IPS-11a (cell line): ENCODE data around the gene TARS3.
"Not testable (repeated sequence)": the region's sequence is repeated elsewhere in the genome, so short reads cannot be mapped to it uniquely, and the experiment has no call there.

Experiments used
- H3K4me3 ChIP-seq: one replicate; pipeline ENCODE4 v1.5.1; 2013; ENCODE audit warnings: low read depth, low read length, control low read depth

Gene TARS3

GRCh38 chr15:101657171-101657570 is 67.1 kb downstream of the TARS3 start:
- no peak overlapping the region for H3K4me3 ChIP-seq

DNA sequence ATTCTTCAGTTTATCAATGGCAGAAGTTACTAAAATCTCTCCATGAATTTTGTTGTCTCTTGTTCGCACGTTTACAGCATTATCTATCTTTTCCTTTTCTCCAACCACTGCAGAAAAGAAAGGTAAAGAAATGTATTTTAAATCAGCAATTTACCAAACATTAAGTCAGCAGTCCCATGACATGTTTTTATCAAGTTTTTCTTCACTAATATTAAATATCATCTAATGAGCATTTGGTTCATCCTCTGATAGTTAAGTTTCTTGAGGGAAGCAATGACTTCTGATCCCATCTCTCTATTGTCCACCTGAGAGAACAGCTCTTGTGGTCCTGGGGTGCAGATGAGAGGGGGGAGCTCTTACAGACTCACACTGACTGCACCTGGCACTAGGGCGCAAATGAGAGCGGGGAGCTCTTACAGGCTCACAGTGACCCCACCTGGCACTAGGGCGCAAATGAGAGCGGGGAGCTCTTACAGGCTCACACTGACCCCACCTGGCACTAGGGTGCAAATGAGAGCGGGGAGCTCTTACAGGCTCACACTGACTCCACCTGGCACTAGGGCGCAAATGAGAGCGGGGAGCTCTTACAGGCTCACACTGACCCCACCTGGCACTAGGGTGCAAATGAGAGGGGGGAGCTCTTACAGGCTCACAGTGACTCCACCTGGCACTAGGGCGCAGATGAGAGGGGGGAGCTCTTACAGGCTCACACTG is 69.5 kb downstream of the TARS3 start:
- H3K4me3 ChIP-seq = not testable (repeated sequence)

DNA sequence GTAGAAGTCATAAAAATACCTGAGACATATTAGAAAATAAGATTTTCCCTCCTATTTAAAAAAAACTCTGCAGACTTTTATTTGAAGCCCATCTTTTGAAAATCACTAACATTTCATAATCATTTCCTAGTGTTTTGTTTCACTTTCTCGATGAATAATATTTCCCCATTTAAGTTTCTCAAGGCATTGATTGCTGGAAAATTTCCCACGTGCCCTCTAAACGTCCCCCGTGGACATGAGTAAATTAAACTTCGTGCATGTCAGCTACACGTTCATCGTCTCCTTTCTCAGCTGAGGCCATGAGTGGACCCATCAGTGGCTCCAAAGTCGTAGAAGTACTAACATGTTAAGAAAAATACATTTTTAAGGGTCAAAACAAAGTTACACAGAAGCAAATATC is 70.1 kb downstream of the TARS3 start:
- H3K4me3 ChIP-seq = no peak overlapping the region

DNA sequence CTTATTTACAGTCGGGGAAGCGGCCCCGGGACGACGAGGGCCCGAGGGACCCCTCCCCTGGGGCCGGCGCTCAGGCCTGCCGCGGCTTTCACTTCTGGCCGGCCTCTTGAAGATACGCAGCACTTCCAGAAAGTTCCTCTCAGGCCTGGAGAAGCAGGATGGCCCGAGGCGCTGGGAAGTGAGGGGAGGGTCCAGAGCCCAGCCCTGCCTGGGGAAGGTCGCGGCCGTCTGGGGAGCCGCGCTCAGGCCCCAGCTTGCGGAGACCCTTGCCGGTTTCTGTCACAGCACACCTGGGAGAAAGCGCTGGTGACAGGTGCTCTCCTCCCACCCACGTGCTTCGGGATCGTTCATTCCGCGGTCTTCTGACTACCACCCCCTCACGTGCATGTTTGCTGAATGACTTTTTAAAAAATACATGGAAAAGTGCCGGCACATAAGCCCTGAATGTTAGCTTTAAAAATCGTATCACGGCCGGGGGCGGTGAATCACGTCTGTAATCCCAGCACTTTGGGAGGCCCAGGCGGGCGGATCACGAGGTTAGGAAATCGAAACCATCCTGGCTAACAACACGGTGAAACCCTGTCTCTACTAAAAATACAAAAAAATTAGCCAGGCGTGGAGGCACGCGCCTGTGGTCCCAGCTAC is 71.4 kb downstream of the TARS3 start:
- peak overlapping the region; percentile 84 for H3K4me3 ChIP-seq

- peak within 1 kb of the TSS; percentile 84 for H3K4me3 ChIP-seq
Measured at GRCh38 chr15:101652098-101652785, 72.0 kb downstream of the TARS3 start, which contains the start of gene TM2D3. TM2D3 (minus strand) TSS chr15:101652381; CDS start chr15:101652361, 20 bp downstream.

- H3K4me3 ChIP-seq = peak overlapping the region; percentile 84
Measured at GRCh38 chr15:101651554-101652097, 72.6 kb downstream of the TARS3 start.

DNA sequence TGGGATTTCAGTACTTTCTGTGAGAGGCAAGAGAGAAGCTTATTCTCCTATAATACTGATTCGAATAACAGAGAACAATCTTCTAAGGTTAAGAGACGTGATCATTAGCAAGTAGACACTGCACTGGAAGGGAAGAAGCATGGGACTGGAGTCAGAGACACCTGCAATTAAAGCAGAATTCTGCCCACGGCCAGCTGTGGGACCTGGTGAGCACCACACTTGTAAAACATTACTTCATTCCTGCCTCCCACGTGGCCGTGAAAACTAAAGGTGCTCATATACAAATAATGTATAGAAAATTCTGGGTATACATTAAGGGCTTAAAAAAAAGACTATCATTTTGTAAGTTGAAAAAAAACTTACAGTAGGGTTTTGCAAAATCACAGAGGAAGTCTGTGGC is 74.1 kb downstream of the TARS3 start:
- H3K4me3 ChIP-seq = no peak overlapping the region

- no peak overlapping the region for H3K4me3 ChIP-seq
Measured at GRCh38 chr15:101648356-101648755, 75.9 kb downstream of the TARS3 start.

GRCh38 chr15:101647251-101647650 is 77.0 kb downstream of the TARS3 start:
- H3K4me3 ChIP-seq = no peak overlapping the region

- no peak overlapping the region for H3K4me3 ChIP-seq
Measured at GRCh38 chr15:101646672-101647071, 77.6 kb downstream of the TARS3 start.

GRCh38 chr15:101642361-101642760 is 81.9 kb downstream of the TARS3 start:
- H3K4me3 ChIP-seq = no peak overlapping the region

DNA sequence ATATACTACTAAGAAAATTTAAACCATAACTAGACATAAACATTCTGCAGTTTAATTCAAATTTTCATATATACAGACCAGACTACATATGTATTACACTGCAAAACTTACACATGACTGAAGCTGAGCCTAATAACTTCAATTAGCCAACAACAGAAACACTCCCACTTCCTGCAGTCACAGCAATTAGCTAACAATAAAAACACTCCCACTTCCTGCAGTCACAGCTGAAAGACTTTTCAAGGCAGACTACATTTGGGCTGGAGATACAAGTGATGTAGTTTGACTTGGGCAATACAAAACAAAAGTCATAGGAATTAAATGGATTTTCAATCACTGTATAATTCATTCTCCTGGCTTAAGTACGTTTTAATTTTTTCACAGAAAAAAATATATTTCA is 82.4 kb downstream of the TARS3 start:
- H3K4me3 ChIP-seq = no peak overlapping the region

DNA sequence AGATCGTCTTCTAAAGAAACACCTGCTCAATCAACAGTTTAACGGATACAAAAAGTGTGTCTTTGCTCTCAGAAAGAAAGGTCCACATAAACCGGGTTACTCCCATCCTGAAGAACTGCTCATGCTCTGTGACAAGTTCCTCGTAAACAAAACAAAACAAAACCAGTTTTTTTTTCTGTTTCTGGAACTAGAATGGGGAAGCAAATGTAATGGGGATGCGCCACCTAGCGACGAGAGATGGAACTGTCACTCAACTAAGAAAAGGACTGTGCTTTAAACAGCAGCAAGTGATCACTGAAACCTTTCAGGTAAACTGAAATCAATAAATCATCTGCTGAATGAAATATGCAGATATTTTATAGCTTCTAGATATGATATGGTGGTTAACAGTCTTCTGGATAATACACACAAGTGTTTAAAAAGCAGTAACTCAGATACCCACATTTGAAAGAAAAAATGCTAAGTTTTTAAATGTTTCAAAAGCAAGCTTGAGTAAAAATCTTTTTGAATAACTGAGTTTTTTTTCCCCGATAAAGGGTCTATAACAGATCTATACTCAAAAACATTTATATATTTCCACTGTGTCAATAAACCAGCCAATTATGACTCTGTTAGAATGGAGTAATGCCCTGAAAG is 83.0 kb downstream of the TARS3 start:
- no peak overlapping the region for H3K4me3 ChIP-seq

GRCh38 chr15:101639667-101640066 is 84.6 kb downstream of the TARS3 start:
- no peak overlapping the region for H3K4me3 ChIP-seq

DNA sequence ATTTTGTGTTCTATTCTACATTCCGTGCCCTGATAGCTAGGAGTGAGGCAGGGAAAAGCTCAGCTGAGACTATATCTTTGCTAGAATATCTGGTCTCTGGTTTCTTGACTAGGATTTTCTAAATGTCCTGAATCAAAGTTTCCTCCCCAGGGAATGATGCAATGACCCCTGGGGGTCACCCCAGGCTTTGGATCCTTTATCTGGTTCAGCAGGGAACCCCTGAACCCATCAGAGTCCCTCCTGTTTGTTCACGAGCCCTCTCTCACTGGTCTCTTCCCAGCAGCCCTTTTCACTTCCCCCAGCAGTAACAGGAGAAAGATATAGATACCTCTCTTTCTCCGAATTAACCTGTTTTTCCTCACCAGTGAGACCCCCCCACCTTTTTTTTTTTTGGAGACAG is 86.4 kb downstream of the TARS3 start:
- no peak overlapping the region for H3K4me3 ChIP-seq

DNA sequence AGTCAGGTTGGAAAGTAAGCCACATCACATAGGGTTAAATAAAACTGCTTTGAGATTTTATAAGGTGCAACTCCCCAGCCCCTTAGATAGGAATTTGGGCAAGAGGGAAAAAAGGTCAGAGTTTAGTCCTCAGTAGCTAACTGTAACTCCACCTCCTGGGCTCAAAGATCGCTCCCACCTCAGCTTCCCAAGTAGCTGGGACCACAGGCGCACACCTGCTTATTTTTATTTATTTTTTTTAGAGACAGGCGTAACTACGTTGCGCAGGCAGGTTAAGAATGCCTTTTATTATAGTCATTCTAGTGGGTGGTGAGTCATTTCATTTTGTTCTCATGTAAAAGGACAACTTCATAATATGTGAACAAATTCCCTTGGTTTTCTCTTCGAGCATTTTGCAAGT is 86.8 kb downstream of the TARS3 start:
- H3K4me3 ChIP-seq = no peak overlapping the region

DNA sequence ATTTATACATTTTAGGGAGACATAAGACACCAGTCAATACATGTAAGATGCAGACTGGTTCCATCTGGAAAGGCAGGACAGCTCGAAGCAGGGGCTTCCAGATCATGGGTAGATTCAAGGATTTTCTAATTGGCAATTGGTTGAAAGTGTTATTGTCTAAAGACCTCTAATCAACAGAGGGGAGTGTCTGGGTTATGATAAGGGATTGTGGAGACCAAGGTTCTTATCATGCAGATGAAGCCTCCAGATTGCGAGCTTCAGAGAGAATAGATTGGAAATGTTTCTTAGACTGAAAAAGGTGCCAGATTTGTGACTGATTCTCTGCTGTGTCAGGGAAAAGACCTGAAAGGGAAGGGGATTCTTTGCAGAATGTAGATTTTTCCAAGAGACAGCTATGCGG is 87.2 kb downstream of the TARS3 start:
- H3K4me3 ChIP-seq = no peak overlapping the region

- no peak overlapping the region for H3K4me3 ChIP-seq
Measured at GRCh38 chr15:101635944-101636727, 88.1 kb downstream of the TARS3 start.

DNA sequence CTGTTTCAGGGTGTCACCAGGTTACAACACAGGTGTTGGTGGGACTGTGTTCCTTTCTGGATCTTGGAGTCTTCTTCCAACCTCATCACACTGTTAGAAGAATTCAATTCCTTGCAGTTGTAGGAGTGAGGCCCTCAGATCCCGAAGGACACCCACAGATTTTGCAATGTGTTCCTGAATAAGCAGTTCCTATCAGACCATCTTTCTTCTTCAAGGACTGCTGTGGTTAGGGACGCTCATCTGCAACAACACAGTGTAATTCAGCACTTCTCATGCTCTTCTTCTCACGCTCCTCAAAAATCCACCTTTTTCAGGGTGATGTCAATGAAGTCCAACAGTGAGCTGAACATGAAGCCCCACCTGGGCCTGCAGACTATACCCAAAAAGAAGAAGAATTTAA is 90.9 kb downstream of the TARS3 start:
- H3K4me3 ChIP-seq = no peak overlapping the region

DNA sequence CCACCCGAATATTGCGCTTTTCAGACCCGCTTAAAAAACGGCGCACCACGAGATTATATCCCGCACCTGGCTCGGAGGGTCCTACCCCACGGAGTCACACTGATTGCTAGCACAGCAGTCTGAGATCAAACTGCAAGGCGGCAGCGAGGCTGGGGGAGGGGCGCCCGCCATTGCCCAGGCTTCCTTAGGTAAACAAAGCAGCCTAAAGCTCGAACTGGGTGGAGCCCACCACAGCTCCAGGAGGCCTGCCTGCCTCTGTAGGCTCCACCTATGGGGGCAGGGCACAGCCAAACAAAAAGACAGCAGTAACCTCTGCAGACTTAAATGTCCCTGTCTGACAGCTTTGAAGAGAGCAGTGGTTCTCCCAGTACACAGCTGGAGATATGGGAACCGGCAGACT is 97.5 kb downstream of the TARS3 start:
- not testable (repeated sequence) for H3K4me3 ChIP-seq

GRCh38 chr15:101625980-101626379 is 98.3 kb downstream of the TARS3 start:
- H3K4me3 ChIP-seq = no peak overlapping the region
